NCI-H187 (cell line): ENCODE results near the gene TLE3.

ENCODE experiments used
- DNase-seq, 2 experiments: peaks; one replicate each; lab custom pipeline; 2025; lab: John Stamatoyannopoulos, UW

Gene TLE3

DNA sequence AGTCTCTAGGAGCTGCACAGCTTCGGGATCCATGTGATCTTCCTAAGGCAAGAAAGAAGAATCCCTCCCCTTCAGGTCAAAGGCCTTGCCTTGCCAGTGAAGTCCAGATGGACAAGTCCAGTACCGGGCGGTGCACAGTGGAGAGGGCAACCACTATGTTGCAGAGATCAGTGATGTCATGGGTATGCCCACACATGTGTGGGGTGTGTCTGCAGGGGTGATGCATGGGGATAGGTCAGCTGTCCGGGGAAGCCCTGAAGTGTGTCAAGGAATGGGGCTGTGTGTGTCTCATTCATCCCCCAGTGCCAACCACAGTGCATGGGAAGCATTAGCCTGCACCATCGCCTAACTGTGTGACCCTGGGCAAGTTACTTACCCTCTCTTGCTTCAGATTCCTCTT lies 66.5 kb downstream of the TLE3 start:
- no peak for DNase-seq

DNA sequence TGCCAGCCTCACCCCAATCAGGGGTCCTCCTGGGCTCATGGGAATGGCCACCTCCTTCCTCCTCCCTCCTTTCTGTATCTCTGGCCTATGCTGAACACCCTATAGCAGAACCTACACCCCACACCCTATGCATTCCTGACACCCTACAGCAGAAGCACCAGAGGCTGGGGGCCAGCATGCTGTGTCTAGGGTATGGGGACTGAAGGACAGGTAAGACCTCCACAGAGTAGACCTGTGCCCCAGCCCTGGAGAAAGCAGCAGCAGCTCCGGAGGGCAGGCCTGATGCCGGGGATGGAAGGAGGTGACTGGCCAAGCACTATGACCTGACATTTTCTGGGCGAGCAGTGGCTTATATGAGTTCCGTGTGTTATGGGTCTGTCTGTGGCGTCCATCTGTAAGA lies 66.9 kb downstream of the TLE3 start:
- DNase-seq, result no peak

DNA sequence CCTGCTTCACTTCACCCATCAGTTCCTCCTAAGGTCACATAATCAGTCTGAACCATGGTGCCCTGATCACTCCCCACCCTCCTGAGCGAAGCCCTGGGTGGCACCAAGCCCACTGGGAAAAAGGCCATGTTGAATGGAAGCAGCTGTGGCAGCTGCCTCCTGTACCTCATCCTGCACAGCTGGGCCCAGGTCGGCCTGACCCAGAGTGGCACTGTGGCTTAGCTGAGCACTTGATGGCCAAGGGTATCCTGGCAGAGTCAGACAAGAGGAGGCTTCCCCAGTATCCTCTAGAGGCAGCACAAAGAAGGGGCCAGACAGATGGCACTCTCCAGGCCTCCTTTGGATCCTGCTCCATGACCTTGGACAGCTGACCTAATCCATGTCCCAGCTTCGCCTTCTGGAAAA lies 68.4 kb downstream of the TLE3 start:
- DNase-seq, result no peak

DNA sequence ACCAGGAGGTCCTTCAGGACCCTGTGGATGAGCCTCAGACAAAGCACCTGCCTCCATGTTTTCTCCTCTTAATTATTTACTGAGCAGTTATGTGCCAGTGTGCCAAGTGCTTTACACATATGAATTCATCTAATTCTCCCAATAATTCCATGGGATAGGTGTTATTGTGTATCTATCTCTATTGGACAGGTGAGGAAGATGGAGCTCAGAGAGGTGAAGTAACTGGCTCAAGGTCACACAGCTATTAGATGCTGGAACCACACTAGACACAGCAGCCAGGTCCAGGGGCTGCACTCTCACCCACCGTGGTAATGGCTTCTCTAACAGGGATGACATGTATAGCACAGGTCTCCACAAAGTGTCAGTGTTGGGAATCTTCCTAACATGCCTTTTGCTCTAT lies 70.2 kb downstream of the TLE3 start:
- no peak for DNase-seq

DNA sequence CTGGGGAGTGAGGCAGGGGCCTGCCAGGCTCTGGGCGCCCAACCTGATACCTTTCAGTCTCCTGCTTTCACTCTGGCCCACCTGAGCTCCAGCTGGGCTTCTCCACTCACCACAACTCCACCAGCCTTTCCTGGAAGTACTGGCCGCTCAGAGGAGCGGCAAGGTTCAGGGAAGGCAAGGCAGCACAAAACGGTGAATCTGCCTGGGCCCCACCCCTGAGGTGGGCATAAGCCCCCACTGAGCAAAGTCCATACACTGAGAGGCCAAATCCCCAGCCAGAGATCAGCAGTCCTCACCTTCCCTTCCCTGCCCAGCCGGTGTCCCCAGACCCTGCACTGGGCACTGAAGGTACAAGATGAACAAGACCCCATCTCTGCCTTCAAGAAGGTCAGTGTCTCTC lies 70.7 kb downstream of the TLE3 start:
- DNase-seq, result no peak

DNA sequence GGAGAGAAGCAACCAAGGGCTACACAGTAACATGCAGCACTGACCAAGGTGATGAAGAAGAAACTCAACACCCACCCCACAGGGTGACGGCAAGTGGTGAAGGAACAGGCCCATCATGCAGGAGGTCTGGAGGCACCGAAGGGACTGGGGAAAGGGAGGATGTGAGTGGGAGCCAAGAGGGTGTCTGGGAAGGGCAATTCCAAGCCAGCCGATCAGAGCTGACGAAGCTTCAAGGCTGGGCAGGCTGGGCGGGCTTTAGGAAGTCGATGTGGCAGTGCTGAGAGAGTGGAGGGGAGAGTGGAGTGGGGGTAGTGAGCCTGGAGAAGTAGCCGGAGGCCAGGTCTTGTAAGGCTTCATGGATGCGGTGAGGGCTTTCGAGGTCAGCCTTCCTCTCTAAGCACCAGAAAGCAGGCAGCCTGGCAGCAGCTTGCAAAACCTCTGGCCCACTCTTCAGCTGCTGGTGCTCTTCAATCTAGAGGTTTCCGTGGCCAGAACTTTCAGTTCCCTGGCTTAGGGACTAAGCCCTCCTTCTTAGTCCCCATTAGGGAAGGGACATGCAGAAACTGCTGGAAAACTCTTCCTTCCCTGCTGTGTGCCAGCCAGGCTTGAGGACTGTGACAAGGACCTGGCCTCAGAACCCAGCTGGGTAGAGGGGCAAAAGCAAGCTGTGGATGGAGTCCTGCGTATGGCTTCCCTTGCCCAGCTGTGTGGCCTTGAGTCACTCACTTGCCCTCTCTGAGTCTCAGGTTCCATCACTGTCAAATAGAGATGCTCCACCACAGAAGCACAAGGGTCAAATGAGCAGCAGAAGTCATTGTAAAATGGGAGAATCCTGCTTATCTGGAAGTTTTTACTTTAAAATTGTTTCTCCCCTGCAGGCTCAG lies 72.1 kb downstream of the TLE3 start:
- no peak for DNase-seq

DNA sequence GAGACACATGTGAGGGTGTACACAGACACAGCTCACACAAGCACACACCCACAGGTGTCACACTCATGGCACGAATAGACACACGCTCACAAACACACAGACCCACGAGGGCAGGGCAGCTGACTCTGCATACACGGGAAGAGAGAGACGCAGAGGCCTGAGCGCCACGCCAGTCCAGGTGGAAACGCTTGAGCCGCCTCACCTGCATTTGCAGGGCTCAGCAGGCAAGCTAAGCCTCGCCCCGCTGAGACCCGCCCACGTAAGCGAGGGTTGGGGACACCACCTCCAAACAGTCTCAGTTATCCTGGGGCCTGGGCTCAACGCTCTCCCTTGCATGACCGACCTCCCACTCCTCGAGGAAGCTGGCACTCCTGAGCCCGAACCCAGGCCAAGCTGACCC lies 73.2 kb downstream of the TLE3 start:
- no peak for DNase-seq

DNA sequence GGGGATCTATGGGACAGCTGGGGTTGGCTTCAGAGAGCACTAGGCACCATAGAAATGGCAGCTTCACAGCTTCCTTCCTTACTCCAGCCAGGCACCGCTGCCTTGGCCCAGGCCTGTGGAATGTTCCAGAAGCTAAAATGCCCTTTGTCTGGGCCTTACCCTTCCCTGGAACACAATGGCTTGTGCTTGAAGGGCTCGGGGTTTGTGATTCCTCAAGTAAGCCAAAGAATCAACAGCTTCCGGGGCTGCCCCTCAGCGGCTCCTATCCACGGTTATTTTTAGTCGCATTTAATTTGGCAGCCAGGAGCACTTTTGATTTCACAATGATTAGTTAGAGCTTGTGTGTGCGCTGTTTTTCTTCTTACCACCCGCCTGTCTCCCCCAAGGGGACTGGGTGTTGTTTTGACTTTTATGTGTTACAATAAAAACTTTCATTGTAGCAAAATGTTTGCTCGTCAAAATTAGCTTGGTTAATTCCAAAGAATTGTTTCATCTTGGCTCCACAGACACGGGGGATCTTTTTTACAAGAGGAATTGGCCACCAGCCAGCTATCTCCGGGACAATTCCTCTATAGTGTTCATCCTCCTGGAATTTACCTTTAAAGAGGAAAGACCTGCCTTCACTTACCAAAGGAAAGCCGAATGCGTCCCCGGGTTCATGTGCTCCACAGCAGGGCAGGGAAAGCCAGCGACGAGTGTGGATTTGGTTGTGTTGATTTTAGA lies 73.8 kb downstream of the TLE3 start:
- DNase-seq, result no peak

DNA sequence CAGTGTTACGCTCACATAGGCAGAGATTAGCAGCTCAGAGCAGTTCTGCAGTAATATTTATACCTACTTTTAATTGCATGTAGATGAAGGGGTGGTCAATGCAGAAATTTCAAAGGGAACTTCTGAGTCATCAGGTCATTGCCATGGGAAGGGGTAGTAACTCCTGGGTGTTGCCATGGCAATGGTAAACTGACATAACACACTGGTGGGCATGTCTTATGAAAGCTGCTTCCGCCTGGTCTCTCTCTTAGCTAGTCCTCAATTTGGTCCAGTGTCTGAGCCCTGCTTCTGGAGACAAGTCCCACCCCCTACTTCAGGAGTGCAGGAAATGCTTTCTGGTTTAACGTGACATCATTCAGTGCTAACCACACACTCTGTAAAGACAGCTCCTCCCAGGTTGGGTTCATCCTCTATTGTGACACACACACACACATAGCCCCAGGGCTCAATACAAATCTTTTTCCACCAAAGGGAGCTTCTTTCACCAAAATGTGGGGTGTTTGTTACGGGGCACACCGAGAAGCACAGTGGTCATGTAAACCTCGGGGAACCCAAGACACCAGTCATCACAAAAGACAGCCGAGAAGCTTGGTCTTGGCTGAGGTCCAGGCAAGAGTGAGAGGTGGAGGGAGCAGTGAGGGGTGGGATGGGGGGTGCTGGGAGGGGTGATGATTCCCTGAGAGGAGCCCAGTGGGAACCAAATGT lies 74.5 kb downstream of the TLE3 start:
- no peak for DNase-seq

DNA sequence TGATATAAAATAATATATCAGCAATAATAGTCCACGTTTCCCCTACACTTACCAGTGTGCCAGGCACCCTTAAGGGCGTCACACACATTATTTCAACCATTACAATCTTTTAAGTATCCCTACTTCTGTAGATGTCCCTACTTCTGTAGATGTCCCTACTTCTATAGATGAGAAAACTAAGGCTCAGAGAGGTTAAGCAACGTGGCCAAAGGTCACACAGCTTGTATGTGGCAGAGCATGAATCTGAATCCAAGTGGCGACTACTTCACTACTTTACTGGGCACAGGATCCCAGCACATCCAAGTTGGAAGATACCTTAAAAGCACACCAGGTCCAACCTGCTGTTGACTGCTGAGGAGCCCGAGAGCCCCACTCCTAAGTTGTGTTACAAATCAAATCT lies 77.5 kb downstream of the TLE3 start:
- DNase-seq, result no peak

DNA sequence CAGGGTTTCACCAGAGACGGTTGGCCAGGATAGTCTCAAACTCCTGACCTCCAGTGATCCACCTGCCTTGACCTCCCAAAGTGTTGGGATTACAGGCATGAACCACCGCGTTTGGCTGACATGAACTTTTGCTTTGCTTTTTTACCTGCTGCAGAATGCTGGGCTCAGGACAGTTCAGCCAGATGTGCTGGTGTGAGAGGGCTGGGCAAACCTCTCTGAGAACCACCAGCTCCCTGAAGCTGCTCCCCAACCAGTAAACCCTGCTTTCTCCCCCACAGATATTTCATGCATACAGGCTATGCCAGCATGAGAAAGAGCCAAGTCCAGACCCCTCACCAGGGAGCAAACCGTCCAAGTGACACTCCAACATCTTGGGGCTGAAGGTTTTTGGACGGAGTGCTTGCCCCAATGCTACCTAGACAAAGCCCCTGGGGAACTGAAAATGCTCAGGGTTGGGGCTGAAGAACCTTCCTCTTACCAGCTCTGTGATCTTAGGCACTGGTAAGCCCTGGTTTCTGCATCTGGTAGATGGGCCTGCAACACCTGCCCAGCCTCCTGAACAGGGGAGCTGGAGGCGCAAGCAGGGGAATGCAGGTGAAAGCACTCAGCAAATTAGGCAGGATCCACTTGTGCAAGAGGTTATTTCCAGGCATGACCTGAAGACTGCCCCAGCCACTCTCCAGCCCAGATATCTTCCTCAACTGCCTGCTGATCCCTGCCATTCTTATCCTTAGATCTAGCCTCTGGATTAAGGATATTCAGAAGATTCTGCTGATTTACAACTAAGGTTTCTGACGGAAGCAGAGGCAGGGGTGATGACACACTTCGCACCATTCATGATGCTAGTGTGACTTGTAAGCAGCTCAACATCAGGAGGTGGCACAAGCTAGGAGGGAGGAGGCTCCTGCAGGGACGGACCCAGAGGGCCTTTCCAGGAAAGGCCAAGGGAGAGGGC lies 78.8 kb downstream of the TLE3 start:
- DNase-seq, result no peak

DNA sequence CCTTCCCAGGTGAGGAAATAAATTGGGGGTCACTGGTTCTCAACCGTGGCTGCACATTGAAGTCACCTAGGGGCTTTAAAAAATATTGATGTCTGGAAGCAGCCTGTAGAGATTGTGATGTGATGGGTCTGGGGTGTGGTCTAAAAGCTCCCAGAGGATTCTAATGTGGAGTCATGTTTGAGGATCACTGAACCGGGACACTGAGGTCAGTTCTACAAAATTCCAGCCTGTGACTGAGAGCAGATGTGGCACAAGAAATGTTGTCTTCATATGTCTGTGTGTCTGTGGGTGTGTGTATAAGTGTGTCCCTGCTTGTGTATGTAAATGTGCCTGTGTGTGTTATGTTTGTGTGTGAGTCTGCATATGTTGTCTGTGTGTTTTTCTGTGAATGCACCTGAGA lies 79.9 kb downstream of the TLE3 start:
- no peak for DNase-seq

DNA sequence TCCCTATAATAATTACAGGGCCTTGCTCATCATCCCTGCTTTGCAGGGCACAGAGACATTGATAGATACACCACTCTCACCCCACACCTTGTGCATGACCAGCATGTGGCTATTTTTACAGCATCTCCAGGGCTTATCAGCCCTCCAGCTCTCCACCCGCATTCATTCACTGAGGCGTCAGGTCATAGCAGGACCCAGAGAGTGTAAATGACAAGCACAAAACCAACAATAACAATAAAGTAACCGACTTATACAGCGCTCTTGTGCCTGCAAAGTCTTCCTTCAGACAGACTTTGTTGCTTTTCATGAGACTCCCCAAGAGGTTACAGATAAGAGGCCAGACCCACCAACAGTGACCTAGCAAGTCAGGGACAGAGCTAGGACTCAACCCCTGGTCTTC lies 80.7 kb downstream of the TLE3 start:
- no peak for DNase-seq

DNA sequence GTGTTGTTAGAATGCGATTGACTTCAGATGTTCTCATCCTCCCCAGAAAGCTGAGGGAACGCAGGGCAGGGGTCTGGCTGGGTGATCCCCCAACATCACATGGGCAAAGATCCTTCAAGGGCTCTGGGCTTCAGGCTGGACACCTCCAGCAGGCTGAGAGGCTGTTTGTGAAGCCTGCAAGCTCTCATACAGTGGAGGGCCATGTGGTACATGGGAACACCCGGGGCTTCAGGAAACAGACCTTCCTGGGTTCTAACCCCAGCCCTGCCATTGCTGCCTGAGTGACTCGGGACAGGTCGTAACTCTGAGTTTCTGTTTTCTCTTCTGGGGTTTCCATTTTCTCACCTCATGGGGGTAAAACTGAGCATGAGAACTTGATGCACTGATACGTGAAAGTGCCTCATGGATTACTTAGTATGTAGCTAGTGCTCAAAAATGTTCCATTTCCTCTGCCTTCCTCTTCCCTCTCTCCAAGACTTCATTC lies 81.2 kb downstream of the TLE3 start:
- DNase-seq, result no peak

DNA sequence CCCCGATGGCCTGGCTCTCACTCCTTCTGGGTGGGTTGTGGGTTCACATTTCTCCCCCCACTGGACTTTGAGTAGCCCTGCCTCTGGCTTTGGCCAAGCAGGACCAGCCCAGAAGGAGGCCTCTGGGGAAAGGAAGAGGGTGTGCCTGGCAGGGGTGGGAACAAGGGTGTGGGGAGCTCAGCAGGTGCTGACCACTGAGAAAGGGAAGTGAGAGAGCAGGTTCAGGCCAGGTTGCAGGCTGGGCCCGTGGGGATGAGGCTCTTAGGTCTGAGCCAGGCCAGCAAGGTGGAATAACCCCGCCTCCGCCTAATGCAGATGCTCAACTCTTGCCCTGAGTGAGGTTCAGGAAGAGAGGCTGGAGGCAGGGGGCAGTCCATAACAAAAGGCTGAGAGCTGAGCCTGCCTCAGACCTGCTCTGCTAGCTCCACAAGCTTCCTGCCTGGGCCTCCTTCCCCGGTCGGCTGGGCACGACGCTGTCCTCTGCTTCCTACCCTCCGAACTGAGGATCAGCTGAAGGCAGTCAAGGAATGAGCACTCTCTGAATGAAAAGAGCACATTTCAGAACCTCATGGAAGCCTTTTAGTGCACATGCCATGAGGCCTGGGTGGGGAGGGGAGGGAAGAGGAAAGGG lies 82.7 kb downstream of the TLE3 start:
- DNase-seq, result no peak

DNA sequence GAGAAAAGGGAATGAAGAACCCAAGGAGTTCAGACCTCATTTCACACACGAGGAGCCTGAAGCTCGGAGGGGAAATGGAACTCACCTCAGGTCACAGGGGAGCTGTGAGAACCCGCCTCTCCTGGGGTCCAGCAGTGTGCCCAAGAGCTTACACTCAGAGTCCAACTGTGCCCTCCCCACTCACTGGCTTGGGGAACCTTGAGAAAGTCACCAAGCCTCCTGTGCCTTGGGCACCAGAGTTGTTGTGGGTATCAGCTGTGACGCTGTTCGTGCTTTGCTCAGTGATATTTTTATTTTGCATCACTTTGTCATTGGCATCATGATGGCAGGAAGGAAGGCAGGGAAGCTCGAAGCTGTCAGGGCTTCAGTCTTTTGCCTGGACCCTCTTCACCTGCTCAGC lies 83.4 kb downstream of the TLE3 start:
- no peak for DNase-seq

DNA sequence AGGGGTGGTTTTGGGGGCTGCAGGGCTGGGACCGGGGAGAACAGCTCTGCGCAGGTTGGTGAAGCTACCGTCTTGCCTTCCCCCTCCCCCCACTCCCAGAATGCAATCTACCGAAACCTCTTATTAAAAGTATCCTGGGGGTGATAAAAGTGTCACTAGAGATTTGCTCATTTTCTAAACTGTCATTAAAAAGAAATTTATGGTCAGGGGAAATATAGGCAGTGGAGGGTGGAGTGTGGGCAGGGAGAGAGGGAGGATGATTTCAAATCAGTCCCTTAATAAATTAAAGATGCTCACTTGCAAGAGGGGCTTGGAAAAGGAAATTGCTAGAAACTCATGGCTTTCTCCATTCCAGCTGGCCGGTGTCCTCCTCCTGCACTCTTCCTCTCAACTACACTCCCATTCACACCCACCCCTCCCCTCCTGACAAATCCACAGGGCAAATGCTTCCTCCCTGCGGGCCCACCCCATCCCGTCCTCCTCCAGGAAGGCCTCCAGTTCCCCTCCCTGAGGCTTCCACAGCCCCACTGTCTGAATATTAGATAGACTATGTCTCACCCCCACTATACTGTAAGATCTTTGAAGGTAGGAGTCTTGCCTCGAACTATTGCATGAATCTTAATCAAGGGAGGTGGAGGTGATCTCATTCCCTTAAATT lies 83.9 kb downstream of the TLE3 start:
- DNase-seq, result no peak

DNA sequence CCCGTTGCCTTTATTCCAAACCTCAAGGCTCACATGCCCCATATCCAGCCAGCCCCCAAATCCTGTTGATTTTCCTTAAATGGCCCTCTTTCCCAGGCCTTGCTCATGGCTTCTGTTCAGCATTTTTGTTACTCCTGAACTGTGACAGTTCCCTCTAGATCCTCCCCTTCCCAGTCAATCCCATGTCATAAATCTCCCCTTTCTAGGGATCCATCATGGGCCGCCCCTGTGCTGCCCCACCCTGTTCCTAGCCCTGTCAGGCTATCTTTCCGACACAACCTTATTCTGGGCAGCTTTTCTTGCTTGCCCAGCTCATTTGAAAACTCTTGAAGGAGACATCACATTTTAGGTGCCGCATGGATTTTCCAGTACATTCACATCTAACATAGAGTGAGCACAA lies 84.8 kb downstream of the TLE3 start:
- DNase-seq, result no peak

DNA sequence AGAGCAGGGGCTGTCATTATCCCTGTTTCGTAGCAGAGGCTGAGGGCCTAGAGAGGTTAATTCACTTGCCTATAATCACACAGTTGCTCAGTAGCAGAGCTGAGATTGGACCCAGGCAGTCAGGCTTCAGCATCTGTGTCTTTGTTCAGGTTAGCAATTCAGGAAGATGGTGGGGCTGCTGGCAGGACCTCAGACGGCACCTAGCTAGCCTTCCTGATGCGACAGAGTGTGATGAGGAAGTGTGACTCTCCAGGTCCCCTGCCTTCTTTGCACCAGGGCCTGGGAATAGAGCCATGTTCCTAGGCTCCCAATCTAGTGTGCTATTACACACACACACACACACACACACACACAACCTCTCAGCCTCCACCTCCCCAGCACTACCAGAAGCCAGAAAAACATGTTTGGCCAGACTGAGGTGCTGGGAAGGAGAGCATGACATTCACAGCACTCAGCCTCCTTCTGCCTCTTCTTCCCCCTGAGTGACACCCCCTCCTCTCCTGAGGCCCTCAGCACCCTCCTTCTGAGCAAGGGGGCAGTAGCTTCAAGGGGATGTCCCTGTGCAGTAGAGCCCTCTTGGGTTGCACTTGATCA lies 88.9 kb downstream of the TLE3 start:
- DNase-seq, result no peak
